IPS-15b (cell line): ENCODE data around the gene MED12.

Experiments used
- H3K27me3 ChIP-seq: one replicate; pipeline ENCODE4 v1.6.1; 2013; ENCODE audit warnings: low read length; ENCODE audit not compliant: control insufficient read depth, insufficient read depth
- H3K36me3 ChIP-seq: one replicate; pipeline ENCODE4 v1.6.1; 2013; ENCODE audit warnings: low read length; ENCODE audit not compliant: control insufficient read depth, insufficient read depth
- H3K4me1 ChIP-seq: one replicate; pipeline ENCODE4 v1.6.1; 2013; ENCODE audit warnings: mild to moderate bottlenecking, low read length; ENCODE audit not compliant: control insufficient read depth, insufficient read depth
- H3K4me3 ChIP-seq: one replicate; pipeline ENCODE4 v1.5.1; 2013; ENCODE audit warnings: low read depth, low read length
- H3K9ac ChIP-seq: one replicate; pipeline ENCODE4 v1.6.1; 2013; ENCODE audit warnings: low read depth, mild to moderate bottlenecking, low read length
- H3K9me3 ChIP-seq: one replicate; pipeline ENCODE4 v1.6.1; 2013; ENCODE audit warnings: mild to moderate bottlenecking, low read length; ENCODE audit not compliant: control insufficient read depth, insufficient read depth

Gene MED12

DNA sequence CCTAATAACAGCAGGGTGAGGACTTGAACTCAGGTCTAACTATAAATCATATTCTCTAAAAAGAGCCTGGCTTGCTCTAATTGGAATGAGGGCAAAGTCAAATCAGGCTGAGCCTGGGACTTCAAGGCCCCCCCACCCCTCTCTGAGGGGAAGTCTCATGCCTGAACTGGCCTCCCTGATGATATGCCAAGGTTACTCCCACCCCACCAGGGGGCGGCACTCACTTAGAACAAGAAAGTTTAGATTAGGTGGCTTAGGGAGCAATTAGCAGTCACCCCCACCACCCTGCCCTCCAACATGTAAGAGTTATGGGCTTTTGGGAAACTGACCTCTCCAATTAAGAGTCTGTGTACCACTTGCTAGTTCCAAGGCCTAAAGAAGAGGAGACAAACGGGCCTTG lies 20.1 kb upstream of the MED12 start:
- Histone ChIP-seq H3K4me3 (peak overlapping the region; percentile 15), H3K9ac (no peak overlapping the region), H3K27me3 (peaks cover 23% of the 10 kb centered on the region), H3K4me1 (peaks cover 16% of the 10 kb centered on the region), H3K36me3 (no peaks in the 10 kb centered on the region), H3K9me3 (no peaks in the 10 kb centered on the region)

DNA sequence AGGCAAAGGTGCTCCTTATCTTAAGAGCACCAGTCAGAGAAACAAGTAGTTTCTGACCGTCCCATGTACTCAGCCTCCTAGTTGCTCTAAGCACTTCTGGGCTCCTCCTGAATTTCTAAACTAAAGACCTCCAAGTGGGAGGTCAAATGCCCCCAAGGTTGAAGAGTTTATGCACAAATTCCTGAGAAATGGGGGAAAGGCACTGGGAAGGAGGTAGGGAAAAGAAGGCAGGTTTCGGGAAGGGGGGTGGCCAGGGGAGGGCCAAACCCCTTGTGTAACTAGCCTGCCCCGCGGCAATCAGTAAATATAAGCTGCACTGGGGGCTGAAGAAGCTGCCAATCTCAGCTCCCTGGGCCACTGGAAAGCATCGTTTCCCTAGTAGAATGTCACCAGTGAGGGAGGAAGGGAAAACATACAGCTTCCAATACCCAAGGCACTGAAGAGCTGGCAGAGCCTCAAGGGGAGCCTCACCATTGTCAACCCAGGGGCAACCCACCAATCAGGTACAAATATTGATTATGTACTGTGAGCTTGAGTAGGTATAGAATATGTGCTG lies 19.4 kb upstream of the MED12 start:
- H3K9ac ChIP-seq: no peak overlapping the region
- H3K4me1 ChIP-seq: peaks cover 19% of the 10 kb centered on the region
- H3K4me3 ChIP-seq: peak overlapping the region; percentile 35
- no peaks in the 10 kb centered on the region for H3K9me3 ChIP-seq
- H3K27me3 ChIP-seq: peaks cover 23% of the 10 kb centered on the region
- H3K36me3 ChIP-seq: no peaks in the 10 kb centered on the region

DNA sequence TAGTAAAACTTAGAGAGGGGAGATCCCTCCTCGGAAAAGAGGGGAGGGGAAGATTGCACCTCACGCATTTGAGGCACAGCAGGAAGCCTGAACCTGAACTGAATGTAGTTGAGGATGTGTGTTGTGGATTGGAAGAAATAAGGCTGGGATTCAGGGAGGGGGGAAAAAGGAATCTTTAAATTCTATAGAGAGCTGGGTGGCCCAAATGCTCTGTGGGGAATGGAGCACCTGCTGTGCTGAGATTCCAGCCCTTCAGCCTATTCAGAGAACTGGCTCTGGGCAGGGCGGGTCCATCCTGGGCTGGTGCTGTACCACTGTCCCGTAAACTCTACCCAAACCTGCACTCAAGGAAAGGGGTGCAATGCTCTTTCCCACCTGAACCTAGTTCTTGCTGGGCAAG lies 18.7 kb upstream of the MED12 start:
- peak overlapping the region; percentile 35 for H3K4me3 ChIP-seq
- H3K27me3 ChIP-seq: peaks cover 23% of the 10 kb centered on the region
- no peaks in the 10 kb centered on the region for H3K36me3 ChIP-seq
- H3K4me1 ChIP-seq: peaks cover 19% of the 10 kb centered on the region
- no peak overlapping the region for H3K9ac ChIP-seq
- H3K9me3 ChIP-seq: no peaks in the 10 kb centered on the region

DNA sequence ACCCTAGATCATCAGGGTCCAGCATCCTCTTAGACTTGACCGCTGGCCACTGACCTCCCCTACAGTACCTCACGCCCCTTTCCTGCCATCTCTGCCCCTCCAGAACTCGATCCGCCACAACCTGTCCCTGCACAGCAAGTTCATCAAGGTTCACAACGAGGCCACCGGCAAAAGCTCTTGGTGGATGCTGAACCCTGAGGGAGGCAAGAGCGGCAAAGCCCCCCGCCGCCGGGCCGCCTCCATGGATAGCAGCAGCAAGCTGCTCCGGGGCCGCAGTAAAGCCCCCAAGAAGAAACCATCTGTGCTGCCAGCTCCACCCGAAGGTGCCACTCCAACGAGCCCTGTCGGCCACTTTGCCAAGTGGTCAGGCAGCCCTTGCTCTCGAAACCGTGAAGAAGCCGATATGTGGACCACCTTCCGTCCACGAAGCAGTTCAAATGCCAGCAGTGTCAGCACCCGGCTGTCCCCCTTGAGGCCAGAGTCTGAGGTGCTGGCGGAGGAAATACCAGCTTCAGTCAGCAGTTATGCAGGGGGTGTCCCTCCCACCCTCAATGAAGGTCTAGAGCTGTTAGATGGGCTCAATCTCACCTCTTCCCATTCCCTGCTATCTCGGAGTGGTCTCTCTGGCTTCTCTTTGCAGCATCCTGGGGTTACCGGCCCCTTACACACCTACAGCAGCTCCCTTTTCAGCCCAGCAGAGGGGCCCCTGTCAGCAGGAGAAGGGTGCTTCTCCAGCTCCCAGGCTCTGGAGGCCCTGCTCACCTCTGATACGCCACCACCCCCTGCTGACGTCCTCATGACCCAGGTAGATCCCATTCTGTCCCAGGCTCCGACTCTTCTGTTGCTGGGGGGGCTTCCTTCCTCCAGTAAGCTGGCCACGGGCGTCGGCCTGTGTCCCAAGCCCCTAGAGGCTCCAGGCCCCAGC lies 17.6 kb upstream of the MED12 start:
- Histone ChIP-seq H3K9me3 (no peaks in the 10 kb centered on the region), H3K4me3 (peak overlapping the region; percentile 30), H3K36me3 (no peaks in the 10 kb centered on the region), H3K4me1 (peaks cover 19% of the 10 kb centered on the region), H3K27me3 (peaks cover 27% of the 10 kb centered on the region), H3K9ac (no peak overlapping the region)

DNA sequence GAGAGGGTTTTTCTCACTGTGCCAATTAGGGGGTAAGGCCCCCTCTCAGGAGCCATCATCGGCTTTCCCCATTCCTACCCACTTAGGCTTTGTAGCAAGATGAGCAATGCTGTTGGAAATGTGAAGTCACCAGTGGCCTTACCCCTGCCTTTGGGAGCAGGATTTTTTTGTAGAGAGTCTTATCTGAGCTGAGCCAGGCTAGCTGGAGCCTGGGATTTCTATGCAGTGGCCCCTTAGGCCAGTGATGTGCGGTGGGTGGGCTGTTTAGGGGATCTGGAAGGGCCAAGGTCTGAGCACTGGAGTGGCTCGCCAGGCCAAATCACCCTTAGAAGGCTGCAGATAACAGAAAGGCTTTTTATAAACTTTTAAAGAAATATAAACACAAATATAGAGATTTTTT lies 16.1 kb upstream of the MED12 start:
- peaks cover 32% of the 10 kb centered on the region for H3K27me3 ChIP-seq

DNA sequence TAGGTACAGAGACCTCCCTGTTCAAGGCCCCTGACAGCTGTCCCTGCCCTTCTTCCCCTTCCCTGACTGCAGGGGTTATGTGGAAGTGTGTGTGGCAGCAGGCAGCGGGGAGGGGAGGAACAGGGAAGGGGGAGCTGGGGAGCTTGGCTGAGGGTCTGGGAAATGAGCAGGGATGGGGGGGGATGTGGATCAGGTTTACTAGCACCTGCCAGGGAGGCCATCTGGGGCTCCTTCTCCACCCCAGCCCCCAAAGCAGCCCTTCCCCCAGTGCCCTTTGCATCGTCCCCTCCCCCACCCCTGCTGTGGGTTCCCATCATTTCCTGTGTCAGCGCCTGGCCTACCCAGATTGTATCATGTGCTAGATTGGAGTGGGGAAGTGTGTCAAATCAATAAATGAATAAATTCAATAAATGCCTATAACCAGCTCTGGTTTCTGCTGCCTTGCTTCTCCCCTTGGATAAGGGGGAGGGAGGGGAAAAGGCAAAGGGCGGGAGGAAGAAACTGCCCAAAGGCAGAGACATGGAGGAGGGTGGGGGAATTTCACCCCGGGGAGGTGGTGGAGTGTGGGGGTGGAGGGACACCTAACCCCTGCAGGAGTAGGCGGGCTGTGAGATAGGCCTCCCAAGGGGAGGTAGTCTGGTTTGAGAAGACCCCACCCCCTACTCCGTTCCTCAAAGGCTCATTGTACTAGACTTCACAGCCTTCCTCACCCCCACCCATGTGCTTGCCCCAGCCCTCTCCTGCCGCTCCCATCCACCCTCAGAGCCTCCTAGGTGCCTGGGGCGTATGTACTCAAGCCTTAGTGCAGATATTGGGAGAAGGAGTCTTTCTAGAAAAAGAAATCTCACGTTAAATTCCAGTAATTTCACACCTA lies 15.0 kb upstream of the MED12 start:
- H3K9me3 ChIP-seq: no peaks in the 10 kb centered on the region

More for the DNA sequence above, 16.1 kb upstream of the MED12 start:
- Histone ChIP-seq H3K36me3 (no peaks in the 10 kb centered on the region), H3K9ac (no peak overlapping the region), H3K4me3 (no peak overlapping the region), H3K9me3 (no peaks in the 10 kb centered on the region), H3K4me1 (peaks cover 19% of the 10 kb centered on the region)

DNA sequence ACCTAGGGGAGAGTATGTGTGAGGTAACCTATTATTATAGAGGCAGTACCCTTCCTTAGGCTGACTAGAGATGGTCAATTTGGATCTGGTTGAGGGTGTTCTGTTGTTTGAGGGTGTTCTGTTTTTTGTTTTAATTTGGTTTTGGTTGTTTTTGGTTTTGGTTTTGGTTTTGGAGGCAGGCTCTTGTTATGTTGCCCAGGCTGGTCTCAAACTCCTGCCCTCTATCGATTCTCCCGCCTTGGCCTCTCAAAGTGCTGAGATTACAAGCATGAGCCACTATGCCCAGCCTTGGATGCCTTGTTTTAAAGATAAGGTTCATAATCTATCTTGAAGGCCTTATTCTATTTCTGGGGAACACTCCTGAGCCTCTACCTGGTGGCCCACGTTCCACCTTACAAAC lies 12.8 kb upstream of the MED12 start:
- peaks cover 16% of the 10 kb centered on the region for H3K4me1 ChIP-seq

More for the DNA sequence above, 15.0 kb upstream of the MED12 start:
- Histone ChIP-seq H3K9ac (no peak overlapping the region), H3K36me3 (no peaks in the 10 kb centered on the region), H3K4me3 (peak overlapping the region; percentile 3), H3K4me1 (peaks cover 19% of the 10 kb centered on the region), H3K27me3 (peaks cover 28% of the 10 kb centered on the region)

DNA sequence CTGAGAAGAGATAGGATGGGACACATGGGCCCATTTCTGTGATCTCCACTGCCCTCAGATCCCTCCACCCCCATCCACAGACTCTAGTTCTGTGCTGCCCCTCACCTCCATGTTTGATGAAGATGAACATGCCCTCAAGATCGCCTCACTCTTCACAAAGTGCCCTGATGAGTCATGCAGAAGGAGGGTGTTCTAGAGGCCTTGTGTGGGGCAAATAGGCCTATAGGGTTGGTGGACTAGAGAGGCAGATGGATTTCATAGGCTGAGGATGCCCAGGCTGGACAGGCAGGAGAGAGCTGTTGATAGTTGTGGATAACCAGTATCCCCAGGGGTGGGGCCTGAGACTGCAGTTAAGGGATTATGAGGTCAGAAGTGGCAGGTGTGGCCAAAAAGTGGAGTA lies 12.0 kb upstream of the MED12 start, which contains the start of gene CXorf65:
CXorf65 (minus strand) TSS at position 314 of the 400 bp plus-strand sequence; CDS start at position 130, 184 bp downstream.
- Histone ChIP-seq H3K4me3 (no peak within 1 kb of the TSS), H3K36me3 (no peaks in the 10 kb centered on the region), H3K9ac (no peak within 1 kb of the TSS), H3K9me3 (no peaks in the 10 kb centered on the region), H3K4me1 (peaks cover 16% of the 10 kb centered on the region), H3K27me3 (peaks cover 46% of the 10 kb centered on the region)

More for the DNA sequence above, 12.8 kb upstream of the MED12 start:
- H3K27me3 ChIP-seq: peaks cover 44% of the 10 kb centered on the region
- no peaks in the 10 kb centered on the region for H3K9me3 ChIP-seq
- no peak overlapping the region for H3K4me3 ChIP-seq
- no peak overlapping the region for H3K9ac ChIP-seq
- no peaks in the 10 kb centered on the region for H3K36me3 ChIP-seq

DNA sequence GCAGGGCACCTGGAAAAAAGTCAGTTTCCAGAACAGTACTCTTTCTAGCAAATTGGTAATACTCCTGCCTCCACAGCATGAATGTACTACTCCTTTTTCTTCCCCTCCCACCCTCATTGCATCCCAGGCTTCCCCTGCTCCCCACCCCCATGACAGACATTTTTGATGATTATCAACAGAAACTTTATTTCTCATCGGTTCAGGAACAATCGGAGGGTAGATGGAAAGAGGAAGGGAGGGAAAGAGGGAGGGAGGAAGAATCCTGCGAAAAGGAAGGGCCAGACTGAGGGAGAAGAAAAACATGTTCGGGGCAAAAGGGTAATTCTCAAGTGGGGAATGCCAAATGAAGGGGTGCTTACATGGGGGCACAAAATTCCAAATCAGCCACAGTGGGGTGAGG lies 11.2 kb upstream of the MED12 start:
- no peak overlapping the region for H3K9ac ChIP-seq
- H3K9me3 ChIP-seq: no peaks in the 10 kb centered on the region

DNA sequence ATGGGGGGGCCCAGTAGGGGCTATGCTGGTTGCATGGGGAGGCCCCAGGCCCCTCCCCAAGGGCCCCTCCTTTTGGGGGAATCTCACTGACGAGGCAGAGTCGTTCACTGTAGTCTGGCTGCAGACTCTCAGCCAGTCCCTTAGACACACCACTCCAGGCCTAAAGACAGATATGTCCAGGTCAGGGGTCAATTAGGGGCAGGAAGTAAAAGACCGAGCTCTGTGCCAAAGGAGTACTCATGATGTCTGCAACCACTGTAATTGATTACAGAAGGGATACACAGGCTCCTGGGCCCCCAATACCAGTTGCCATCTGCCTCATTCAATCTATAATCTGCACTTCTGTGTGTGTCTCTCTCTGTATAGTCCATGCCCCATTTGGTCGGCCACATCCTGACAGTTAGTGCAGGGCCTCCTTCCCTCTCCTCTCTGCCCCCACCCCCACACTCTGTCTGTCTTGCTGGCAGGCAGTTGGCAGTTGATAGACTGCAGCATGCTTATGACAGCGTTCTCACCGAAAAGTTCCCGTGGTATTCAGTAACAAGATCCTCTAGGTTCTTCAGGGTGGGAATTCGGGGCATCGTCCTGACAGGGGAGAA lies 10.5 kb upstream of the MED12 start:
- Histone ChIP-seq H3K27me3 (peaks cover 51% of the 10 kb centered on the region), H3K9me3 (no peaks in the 10 kb centered on the region), H3K9ac (no peak overlapping the region), H3K36me3 (no peaks in the 10 kb centered on the region), H3K4me3 (no peak overlapping the region), H3K4me1 (peaks cover 4% of the 10 kb centered on the region)

More for the DNA sequence above, 11.2 kb upstream of the MED12 start:
- H3K27me3 ChIP-seq: peaks cover 46% of the 10 kb centered on the region
- no peaks in the 10 kb centered on the region for H3K36me3 ChIP-seq
- H3K4me1 ChIP-seq: peaks cover 9% of the 10 kb centered on the region
- no peak overlapping the region for H3K4me3 ChIP-seq

DNA sequence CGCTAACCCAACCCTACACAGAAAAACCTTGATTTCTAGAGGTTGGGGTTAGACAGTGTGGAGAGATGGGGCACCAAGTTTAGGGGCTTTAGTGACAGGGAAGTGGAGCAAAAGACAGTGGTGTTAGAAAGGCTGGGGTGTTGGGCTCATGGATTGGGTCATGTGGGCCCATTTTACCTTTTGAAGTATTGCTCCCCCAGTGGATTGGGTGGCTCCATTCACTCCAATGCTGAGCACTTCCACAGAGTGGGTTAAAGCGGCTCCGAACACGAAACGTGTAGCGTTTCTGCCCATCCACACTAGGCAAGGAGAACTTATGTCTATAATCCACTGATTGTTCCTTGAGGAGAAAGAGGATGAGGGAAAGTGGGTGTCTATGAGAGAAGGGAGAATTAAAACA lies 9.3 kb upstream of the MED12 start:
- peaks cover under 1% of the 10 kb centered on the region for H3K4me1 ChIP-seq
- no peaks in the 10 kb centered on the region for H3K36me3 ChIP-seq
- H3K27me3 ChIP-seq: peaks cover 56% of the 10 kb centered on the region
- H3K4me3 ChIP-seq: no peak overlapping the region
- H3K9ac ChIP-seq: no peak overlapping the region
- H3K9me3 ChIP-seq: no peaks in the 10 kb centered on the region
